K562 (cell line): ENCODE data around the gene MCM7. TPM values are rescaled to one million over a fixed set of nuclear protein-coding genes. Genes with fewer than 3 reads are reported as not detected.

Experiments
- ATAC-seq: fragments of 200-7000 bp; cut with Tn5 transposase; 3 replicates; pipeline ENCODE4 v1.9.1; 2020; ENCODE audit warnings: moderate library complexity
- BruUV-seq: library from RNA; stranded (reverse); fragments of 400-500 nt; replicated peaks from 2 replicates; lab custom pipeline; 2021; lab: Mats Ljungman, UMichigan
- CTCF ChIA-PET: fragments of 300-600 bp; formaldehyde crosslinking; extraction: SDS; loops from one replicate; lab custom pipeline; 2021; ENCODE audit warnings: low intra/inter-chr PET ratio; lab: Yijun Ruan, JAX
- POLR2A ChIA-PET: fragments of 300-600, 350-650 bp; sonication (Branson Sonifier 250); formaldehyde crosslinking; extraction: SDS; loops from one replicate; lab custom pipeline; 2021; ENCODE audit warnings: antibody characterized with exemption, inconsistent platforms; lab: Yijun Ruan, JAX
- DNase-seq, 4 experiments: peaks; one replicate each; pipeline versions ENCODE4 v3.0.0 to v3.0.0-alpha.2; 2011 to 2018; ENCODE audit warnings: low spot score in 3 of 4, mixed read lengths in 3 of 4; ENCODE audit errors: extremely low read depth in 1 of 4
- FAIRE-seq: peaks from 2 replicates; lab custom pipeline; 2011; peaks lifted over from hg19 to GRCh38; lab: Jason Lieb, UNC
- H2AFZ ChIP-seq: 2 replicates; pipeline ENCODE4 v1.6.0; 2011; ENCODE audit warnings: low read depth, low read length, control low read depth, inconsistent platforms
- H3K27ac ChIP-seq: fragments of 200-600 bp; 3 replicates; pipeline ENCODE4 v1.8.0; 2011; ENCODE audit warnings: low read depth, mild to moderate bottlenecking, control low read depth, inconsistent platforms, low read length, moderate library complexity, mixed read lengths; ENCODE audit errors: extremely low read depth
- H3K27me3 ChIP-seq, 2 experiments: fragments of 300-600 bp in 1 of 2; 2 replicates in 1 of 2; 3 replicates in 1 of 2; pipeline versions ENCODE4 v1.6.0 to v1.8.0; 2011; ENCODE audit warnings: inconsistent platforms in 2 of 2, low read length in 2 of 2, mild to moderate bottlenecking in 1 of 2, mixed read lengths in 1 of 2, moderate library complexity in 1 of 2; ENCODE audit not compliant: control insufficient read depth in 2 of 2, insufficient read depth in 2 of 2
- H3K36me3 ChIP-seq: fragments of 300-600 bp; 3 replicates; pipeline ENCODE4 v1.8.0; 2011; ENCODE audit warnings: mild to moderate bottlenecking, low read length, inconsistent platforms; ENCODE audit not compliant: control insufficient read depth, insufficient read depth
- H3K4me1 ChIP-seq, 2 experiments: fragments of 200-600 bp in 1 of 2; replicated peaks in 1 of 2; 2 replicates in 1 of 2; 3 replicates in 1 of 2; pipeline versions ENCODE4 v1.5.1 to v1.8.0; 2011; ENCODE audit warnings: inconsistent platforms in 2 of 2, low read length in 2 of 2, mild to moderate bottlenecking in 1 of 2, mixed read lengths in 1 of 2, moderate library complexity in 1 of 2; ENCODE audit not compliant: control insufficient read depth in 2 of 2, insufficient read depth in 2 of 2
- H3K4me2 ChIP-seq: 2 replicates; pipeline ENCODE4 v1.6.1; 2011; ENCODE audit warnings: low read length, control low read depth, inconsistent platforms, mixed read lengths; ENCODE audit not compliant: insufficient read depth
- H3K4me3 ChIP-seq: fragments of 200-600 bp; sonication (generic), shearing (Covaris generic); 2 replicates; pipeline ENCODE4 v1.5.1; 2016; ENCODE audit warnings: control low read depth, inconsistent platforms
- H3K79me2 ChIP-seq: fragments of 200-600 bp; 3 replicates; pipeline ENCODE4 v1.8.0; 2011; ENCODE audit warnings: low read length, inconsistent platforms; ENCODE audit not compliant: control insufficient read depth, insufficient read depth
- H3K9ac ChIP-seq, 2 experiments: 2 replicates each; pipeline versions ENCODE4 v1.6.0 to v1.6.1; 2011; ENCODE audit warnings: low read depth in 2 of 2, low read length in 2 of 2, control low read depth in 1 of 2, inconsistent platforms in 1 of 2, mild to moderate bottlenecking in 1 of 2, mixed read lengths in 1 of 2; ENCODE audit not compliant: insufficient read depth in 1 of 2
- H3K9me1 ChIP-seq: one replicate; pipeline ENCODE4 v1.6.0; 2011; ENCODE audit warnings: inconsistent platforms, mild to moderate bottlenecking, low read length, moderate library complexity; ENCODE audit not compliant: control insufficient read depth, insufficient read depth
- H3K9me3 ChIP-seq: replicated peaks from 2 replicates; pipeline ENCODE4 v1.5.1; 2011; ENCODE audit warnings: low read depth, low read length, inconsistent platforms; ENCODE audit not compliant: control insufficient read depth, insufficient read depth
- H4K20me1 ChIP-seq: replicated peaks from 2 replicates; pipeline ENCODE4 v1.6.1; 2011; ENCODE audit warnings: low read length, inconsistent platforms, mixed read lengths; ENCODE audit not compliant: control insufficient read depth, insufficient read depth
- ARID1B ChIP-seq: fragments of 450-650 bp; IDR thresholded peaks from 2 replicates; pipeline ENCODE4 v1.6.1; 2016; ENCODE audit warnings: antibody characterized with exemption, mild to moderate bottlenecking, inconsistent platforms
- C11orf30 ChIP-seq: fragments of 450-650 bp; IDR thresholded peaks from 2 replicates; pipeline ENCODE4 v1.6.1; 2016; ENCODE audit warnings: low read depth, mild to moderate bottlenecking
- CHD1 ChIP-seq: fragments of 200-600 bp; sonication (generic); IDR thresholded peaks from one replicate; pipeline ENCODE4 v1.6.1; 2012; ENCODE audit warnings: mild to moderate bottlenecking, moderate library complexity, low read length, inconsistent platforms
- CREB1 ChIP-seq, 2 experiments: sonication (generic) in 1 of 2; formaldehyde crosslinking in 1 of 2; IDR thresholded peaks; 2 replicates each; pipeline versions ENCODE4 v1.6.1 to v1.8.0; 2012 to 2022; ENCODE audit warnings: inconsistent platforms in 1 of 2, mild to moderate bottlenecking in 1 of 2, missing genetic modification reagents in 1 of 2, moderate library complexity in 1 of 2
- FOSL1 ChIP-seq: fragments of 200-800 bp; sonication (Bioruptor generic); conservative IDR thresholded peaks from 2 replicates; pipeline ENCODE4 v1.6.1; 2016; ENCODE audit warnings: missing genetic modification characterization, missing compliant biosample characterization
- MAFF ChIP-seq: IDR thresholded peaks from 2 replicates; pipeline ENCODE4 v1.6.1; 2012; ENCODE audit warnings: low read length, improper control_type of control experiment
- MEF2D ChIP-seq: conservative IDR thresholded peaks from 2 replicates; pipeline ENCODE4 v1.6.1; 2016; ENCODE audit warnings: low read depth, missing genetic modification characterization, missing compliant biosample characterization
- NFRKB ChIP-seq: fragments of 450-650 bp; IDR thresholded peaks from 2 replicates; pipeline ENCODE4 v1.6.1; 2016; ENCODE audit warnings: low read depth
- OTX1 ChIP-seq: fragments of 450-650 bp; formaldehyde crosslinking; IDR thresholded peaks from 2 replicates; pipeline ENCODE4 v1.4.0; 2022; ENCODE audit warnings: mild to moderate bottlenecking
- RBM39 ChIP-seq: fragments of 200-400 bp; formaldehyde crosslinking; optimal IDR thresholded peaks from 2 replicates; pipeline ENCODE3; 2018; ENCODE audit warnings: low read depth, low read length
- SMAD4 ChIP-seq: fragments of 250-450 bp; sonication (Bioruptor Pico); conservative IDR thresholded peaks from 2 replicates; pipeline ENCODE4 v1.8.0; 2021; ENCODE audit warnings: inconsistent platforms, mild to moderate bottlenecking, moderate library complexity
- SMC3 ChIP-seq: conservative IDR thresholded peaks from 2 replicates; pipeline ENCODE4 v1.6.1; 2011; ENCODE audit warnings: low read depth, low read length, improper control_type of control experiment; ENCODE audit not compliant: insufficient read depth
- STAT5A ChIP-seq: IDR thresholded peaks from 2 replicates; pipeline ENCODE4 v1.6.1; 2012; ENCODE audit warnings: low read length, inconsistent platforms, borderline replicate concordance
- XRCC5 ChIP-seq: fragments of 200-400 bp; formaldehyde crosslinking; IDR thresholded peaks from 2 replicates; pipeline ENCODE4 v1.6.1; 2017; ENCODE audit warnings: low read depth, mild to moderate bottlenecking, low read length
- ZNF239 ChIP-seq: fragments of 250-450 bp; sonication (Bioruptor Pico); IDR thresholded peaks from 2 replicates; pipeline ENCODE4 v1.4.0; 2020; ENCODE audit warnings: mild to moderate bottlenecking
- ZNF431 ChIP-seq: sonication (generic); formaldehyde crosslinking; IDR thresholded peaks from 2 replicates; pipeline ENCODE4 v1.8.0; 2022; ENCODE audit warnings: mild to moderate bottlenecking, missing genetic modification reagents
- ZNF436 ChIP-seq: fragments of 250-450, 450-650 bp; sonication (Bioruptor Pico); formaldehyde crosslinking; IDR thresholded peaks from 2 replicates; pipeline ENCODE4 v1.7.0; 2020; ENCODE audit warnings: mild to moderate bottlenecking
- WGBS: fragments of 100-300 bp; shearing (Covaris generic); methylation state at CpG from one replicate; pipeline ENCODE4 v1.1.6; 2016; ENCODE audit warnings: low coverage, mixed read lengths; ENCODE audit not compliant: insufficient coverage; ENCODE audit errors: missing lambda C conversion rate; 5-methylcytosine and 5-hydroxymethylcytosine counted together
- in situ Hi-C: fragments of 300-500 bp; cut with MboI; formaldehyde crosslinking; loops from 4 replicates; pipeline ENCODE4 v1.15.0; 2018; ENCODE audit warnings: inconsistent platforms, mixed read lengths
- intact Hi-C: fragments of 100-400 bp; cut with micrococcal nuclease; formaldehyde crosslinking; loops from 2 replicates; pipeline ENCODE4 v1.14.2; 2022
- polyA plus RNA-seq, 8 experiments: library from polyadenylated mRNA; depleted of rRNA in 4 of 8; stranded (reverse) in 5 of 8; unstranded in 3 of 8; fragments of >200 nt; fragmentation: Nextera tagmentation in 2 of 8; fragmentation: Illumina TruSeq in 1 of 8; extraction: Ambion mirVana in 2 of 8; extraction: Trizol in 1 of 8; gene quantifications; 2 replicates each; pipeline versions ENCODE4 v1.2.1 to v1.2.3, GENCODE V29; 2011 to 2014; ENCODE audit warnings: inconsistent platforms in 1 of 8, missing spikeins in 1 of 8
- total RNA-seq, 7 experiments: library from RNA; depleted of rRNA in 6 of 7; stranded (reverse); fragments of >200 nt in 6 of 7; fragmentation: Illumina TruSeq in 2 of 7; extraction: Trizol in 2 of 7; gene quantifications; 2 replicates each; pipeline versions ENCODE4 v1.2.1 to v1.2.3, GENCODE V29; 2011 to 2021; ENCODE audit warnings: low replicate concordance in 1 of 7
- TF ChIP-seq, protein P1 (sequence below): fragments of 450-650 bp; formaldehyde crosslinking; IDR thresholded peaks from 2 replicates; pipeline ENCODE4 v1.4.0; 2020; ENCODE audit warnings: mild to moderate bottlenecking, moderate library complexity
- TF ChIP-seq, protein P2 (sequence below): fragments of 450-650 bp; conservative IDR thresholded peaks from 2 replicates; pipeline ENCODE4 v1.6.1; 2016; ENCODE audit warnings: missing genetic modification characterization, low read depth, mild to moderate bottlenecking, missing compliant biosample characterization, moderate library complexity

Gene MCM7
- total and polyA plus RNA-seq, 9 of the 15 experiments (the other 6 are each of a cell fraction or from before 2014, with no cell fraction given), result 329 to 856 (median 437) TPM

DNA sequence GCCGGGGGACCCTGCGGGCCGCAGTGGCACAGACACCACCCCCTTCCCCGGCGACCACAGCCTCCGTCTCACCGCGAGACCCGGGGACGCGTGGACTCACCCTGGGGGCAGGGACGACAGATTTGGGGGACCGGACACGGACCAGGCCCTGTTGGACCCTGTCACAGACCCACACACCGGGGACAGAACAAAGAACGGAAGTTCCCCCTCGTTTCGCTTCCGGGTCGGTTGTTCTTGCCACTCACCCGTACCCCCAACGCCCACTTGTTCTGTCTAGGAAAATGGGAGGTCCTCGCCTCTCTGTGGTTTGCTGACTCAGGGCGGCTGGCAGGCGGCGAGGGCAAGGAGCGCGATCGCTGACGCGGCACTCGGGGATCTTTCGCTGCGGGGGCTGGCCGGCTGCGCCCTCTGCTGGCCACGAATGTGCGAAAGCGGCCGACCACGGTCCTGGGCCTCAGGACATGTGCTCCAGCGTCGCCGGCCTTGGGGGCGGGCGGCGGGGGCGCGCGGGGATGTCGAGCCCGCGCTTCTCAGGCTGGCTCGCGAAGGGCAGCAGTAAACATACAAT lies 19.6 kb downstream of the MCM7 start, which contains the start of gene ZNF3 (continued):
- TF ChIP-seq ARID1B, result peak; percentile 54; the same call in 1 of the 2 replicates
- TF ChIP-seq OTX1, result no peak
- TF ChIP-seq MAFF, result peak; percentile 92
- peak; percentile 78 for TF ChIP-seq ZNF431
- peak; percentile 100 for TF ChIP-seq C11orf30
- peak; percentile 94 for TF ChIP-seq FOSL1
- no peak for TF ChIP-seq ZNF436 (CRISPR knock-in tag)
- peak; percentile 8; the same call in 1 of the 2 replicates for TF ChIP-seq ZNF239 (CRISPR knock-in tag)
- peak; percentile 75 for TF ChIP-seq SMAD4 (CRISPR knock-in tag)

GRCh38 chr7:100080907-100081534 lies 20.2 kb downstream of the MCM7 start:
- H3K79me2 ChIP-seq, result peaks cover 50% of the 10 kb centered on the region
- no peak for TF ChIP-seq XRCC5
- peak; percentile 31 for TF ChIP-seq RBM39
- no peak for TF ChIP-seq MEF2D
- TF ChIP-seq, protein P1, sequence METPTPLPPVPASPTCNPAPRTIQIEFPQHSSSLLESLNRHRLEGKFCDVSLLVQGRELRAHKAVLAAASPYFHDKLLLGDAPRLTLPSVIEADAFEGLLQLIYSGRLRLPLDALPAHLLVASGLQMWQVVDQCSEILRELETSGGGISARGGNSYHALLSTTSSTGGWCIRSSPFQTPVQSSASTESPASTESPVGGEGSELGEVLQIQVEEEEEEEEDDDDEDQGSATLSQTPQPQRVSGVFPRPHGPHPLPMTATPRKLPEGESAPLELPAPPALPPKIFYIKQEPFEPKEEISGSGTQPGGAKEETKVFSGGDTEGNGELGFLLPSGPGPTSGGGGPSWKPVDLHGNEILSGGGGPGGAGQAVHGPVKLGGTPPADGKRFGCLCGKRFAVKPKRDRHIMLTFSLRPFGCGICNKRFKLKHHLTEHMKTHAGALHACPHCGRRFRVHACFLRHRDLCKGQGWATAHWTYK (CRISPR knock-in tag), result 0 out of 2 replicates have a peak, but pooled peaks have one; percentile 28
- 0 out of 2 replicates have a peak, but pooled peaks have one; percentile 1 for TF ChIP-seq SMC3
- TF ChIP-seq, protein P2, sequence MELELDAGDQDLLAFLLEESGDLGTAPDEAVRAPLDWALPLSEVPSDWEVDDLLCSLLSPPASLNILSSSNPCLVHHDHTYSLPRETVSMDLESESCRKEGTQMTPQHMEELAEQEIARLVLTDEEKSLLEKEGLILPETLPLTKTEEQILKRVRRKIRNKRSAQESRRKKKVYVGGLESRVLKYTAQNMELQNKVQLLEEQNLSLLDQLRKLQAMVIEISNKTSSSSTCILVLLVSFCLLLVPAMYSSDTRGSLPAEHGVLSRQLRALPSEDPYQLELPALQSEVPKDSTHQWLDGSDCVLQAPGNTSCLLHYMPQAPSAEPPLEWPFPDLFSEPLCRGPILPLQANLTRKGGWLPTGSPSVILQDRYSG (tag), result no peak
- TF ChIP-seq CHD1, result peak; percentile 76
- TF ChIP-seq NFRKB, result no peak
- no peak for TF ChIP-seq STAT5A
- TF ChIP-seq CREB1 (IDR thresholded peaks at IDR 0.05), result no peak
- TF ChIP-seq CREB1 (CRISPR knock-in tag; IDR thresholded peaks at IDR 0.05), result no peak

More at GRCh38 chr7:100080907-100081534, 20.2 kb downstream of the MCM7 start:
- TSS peak; percentile 46 for BruUV-seq
- Histone ChIP-seq H4K20me1 (no peaks in the 10 kb centered on the region), H3K27ac (peak overlapping the region; percentile 77), H3K9me1 (peaks cover 4% of the 10 kb centered on the region), H3K4me1 (peaks cover 10 to 26% of the 10 kb centered on the region in 2 experiments; a peak in 4 of 5 replicates), H3K36me3 (peaks cover 40% of the 10 kb centered on the region), H3K27me3 (no peaks in the 10 kb centered on the region), H3K4me2 (peak overlapping the region; percentile 99), H3K4me3 (peak overlapping the region; percentile 67), H3K9me3 (peaks cover 4% of the 10 kb centered on the region; the same call in 1 of the 2 replicates), H3K9ac (peak overlapping the region; percentile 92 to 98), H2AFZ (peak overlapping the region; percentile 58; the same call in 1 of the 2 replicates)
- ChIA-PET CTCF (interaction anchor here (0.7 to 2.2 kb wide), 3 partner anchors 65 to 168 kb away, joined by 3 to 8 read pairs (median 5); no protein-coding TSS in a partner anchor), POLR2A (interaction anchor here (0.6 to 4.4 kb wide), 6 partner anchors 10 to 325 kb away, joined by 3 to 17 read pairs (median 4); partner anchors contain the start of genes AP4M1 and MCM7)
- DNase-seq, result peak in 1 of 4 experiments; percentile 35
- 1% methylated on average over 34 of the region's 34 CpGs for WGBS
- peak; percentile 33; the same call in 1 of the 3 replicates for ATAC-seq
- intact Hi-C loops, result loop anchor here (1.0 to 5.0 kb wide), 5 partner anchors 32 to 168 kb away; partner anchors contain the start of gene ZSCAN21
- no peak for FAIRE-seq
- in situ Hi-C loops, result no loop called here
